CD4-positive, alpha-beta T cell treated with Interleukin-4 for 4 hours (primary cell): ENCODE data around the gene ELP2.
"Not testable (repeated sequence)": the region's sequence is repeated elsewhere in the genome, so short reads cannot be mapped to it uniquely, and the experiment has no call there.

Experiments
- DNase-seq: peaks from one replicate; pipeline ENCODE4 v3.0.0-alpha.2; 2020

Gene ELP2

DNA sequence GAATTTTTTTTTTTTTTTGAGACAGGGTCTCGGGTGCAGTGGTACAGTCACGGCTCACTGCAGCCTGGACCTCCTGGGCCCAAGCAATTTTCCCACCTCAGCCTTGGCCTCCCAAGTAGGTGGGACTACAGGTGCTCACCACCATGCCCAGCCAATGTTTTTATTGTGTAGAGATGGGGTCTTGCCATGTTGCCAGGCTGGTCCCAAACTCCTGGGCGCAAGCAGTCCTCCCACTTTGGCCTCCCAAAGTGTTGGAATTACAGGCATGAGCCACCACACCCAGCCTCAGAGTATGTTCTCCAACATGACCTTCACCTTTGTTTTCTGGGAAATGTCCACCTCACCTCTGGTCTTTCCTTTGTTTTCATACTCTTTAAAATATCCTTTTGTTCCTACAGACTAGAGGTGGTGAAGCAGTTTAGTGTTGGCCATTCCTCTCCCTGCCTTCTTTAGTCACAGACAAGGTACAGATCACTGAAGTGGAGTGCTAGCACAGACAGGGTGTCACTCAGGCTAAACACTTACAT lies 38.1 kb downstream of the ELP2 start:
- DNase-seq, result no peak

DNA sequence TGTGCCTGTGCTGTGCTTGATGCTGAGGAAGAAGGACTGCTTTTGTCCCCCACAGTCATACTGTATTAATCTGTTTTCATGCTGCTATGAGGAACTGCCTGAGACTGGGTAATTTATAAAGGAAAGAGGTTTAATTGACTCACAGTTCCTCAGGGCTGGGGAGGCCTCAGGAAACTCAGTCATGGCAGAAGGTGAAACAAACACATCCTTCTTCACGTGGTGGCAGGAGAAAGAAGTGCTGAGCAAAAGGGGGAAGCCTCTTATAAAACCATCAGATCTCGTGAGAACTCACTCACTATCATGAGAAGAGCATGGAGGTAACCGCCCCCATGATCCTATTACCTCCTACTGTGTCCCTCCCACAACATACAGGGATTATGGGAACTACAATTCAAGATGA lies 38.6 kb downstream of the ELP2 start:
- not testable (repeated sequence) for DNase-seq

DNA sequence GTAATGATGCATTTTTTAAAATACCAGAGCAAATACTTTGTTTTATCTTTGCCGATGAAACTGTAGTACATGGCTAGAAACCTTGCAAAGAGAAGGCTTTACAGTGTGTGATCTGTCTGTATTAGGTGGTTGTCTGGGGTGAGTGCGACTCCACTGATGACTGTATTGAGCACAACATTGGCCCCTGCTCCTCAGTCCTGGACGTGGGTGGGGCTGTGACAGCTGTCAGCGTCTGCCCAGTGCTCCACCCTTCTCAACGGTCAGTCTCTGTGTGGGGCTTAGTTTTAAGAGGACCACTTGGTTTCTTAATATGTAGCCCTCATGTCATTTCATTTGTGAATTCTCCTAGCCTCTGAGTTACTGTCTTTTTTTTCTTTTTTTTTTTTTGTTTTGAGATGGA lies 40.2 kb downstream of the ELP2 start:
- no peak for DNase-seq

DNA sequence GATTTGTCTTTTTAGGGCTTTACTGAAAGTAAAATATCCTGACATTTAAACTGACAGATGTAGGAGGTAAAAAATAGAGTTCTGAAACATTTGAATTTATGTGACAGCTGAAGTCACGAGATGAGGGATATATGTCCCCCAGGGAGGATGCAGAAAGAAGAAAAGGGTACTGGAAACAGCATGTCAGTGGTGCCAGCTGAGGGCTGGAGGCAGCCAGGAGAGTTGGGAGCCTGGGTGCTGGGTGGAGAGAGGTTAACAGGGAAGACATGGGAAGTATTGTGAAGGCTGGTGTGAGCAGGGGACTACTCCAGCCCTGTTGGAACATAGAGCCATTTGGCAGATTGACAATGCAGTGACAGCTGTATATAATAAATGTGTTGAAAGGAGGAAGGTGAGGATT lies 45.8 kb downstream of the ELP2 start:
- DNase-seq, result no peak

DNA sequence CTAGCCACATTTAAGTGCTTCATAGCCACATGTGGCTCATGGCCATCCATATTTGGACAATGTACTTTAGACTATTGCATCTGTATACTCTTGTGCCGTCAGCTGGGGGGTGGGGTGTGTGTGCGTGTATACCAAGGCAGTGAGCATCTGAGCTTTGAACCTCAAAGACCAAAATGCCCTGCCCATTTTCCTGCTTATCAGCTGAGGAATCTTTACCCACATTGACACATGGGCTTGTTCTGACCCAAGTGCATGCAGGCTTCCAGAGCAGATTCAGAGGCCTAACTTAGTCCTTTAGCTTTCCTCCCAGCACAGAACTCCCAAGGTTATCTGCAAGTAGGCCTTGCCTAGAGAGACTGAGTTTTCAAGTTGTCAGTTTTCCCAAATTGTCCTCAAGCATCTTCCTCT lies 46.5 kb downstream of the ELP2 start:
- DNase-seq, result no peak

DNA sequence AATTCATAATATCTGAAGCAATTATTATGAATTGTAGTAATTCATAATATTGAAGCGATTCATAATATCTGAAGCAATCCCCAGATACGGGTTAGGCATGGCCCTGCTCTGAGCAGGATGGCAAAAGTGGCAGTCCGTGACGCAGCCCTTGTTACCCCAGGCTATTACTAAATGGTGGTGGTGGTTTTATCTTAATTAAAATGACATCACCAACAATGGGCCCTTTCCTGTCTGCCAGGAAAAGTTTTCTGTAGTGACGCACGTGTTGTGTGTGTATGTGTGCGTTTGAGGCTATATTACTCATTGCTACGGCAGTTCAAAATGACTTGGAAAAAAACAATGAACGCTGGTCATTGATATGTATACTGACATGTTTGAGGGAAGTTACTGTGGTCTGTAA lies 47.0 kb downstream of the ELP2 start:
- no peak for DNase-seq

DNA sequence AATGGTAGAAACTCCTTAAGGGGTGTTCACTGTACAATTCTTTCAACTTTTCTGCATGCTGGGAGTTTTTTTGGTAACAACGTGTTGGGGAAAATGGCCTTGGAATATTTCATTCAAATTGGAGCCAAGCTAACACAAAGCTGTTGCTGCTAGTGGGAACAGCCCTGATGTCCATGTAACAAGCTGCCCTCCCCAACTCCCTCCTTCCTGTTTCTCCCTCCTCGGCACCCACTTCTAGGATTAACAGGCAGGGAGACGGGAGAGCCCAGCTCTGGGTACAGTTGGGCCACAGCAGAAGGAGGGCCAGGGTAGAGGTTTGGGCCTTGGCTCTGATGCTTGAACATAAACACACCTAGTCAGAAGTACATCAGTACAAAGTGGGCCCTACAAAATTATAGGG lies 48.2 kb downstream of the ELP2 start:
- no peak for DNase-seq

DNA sequence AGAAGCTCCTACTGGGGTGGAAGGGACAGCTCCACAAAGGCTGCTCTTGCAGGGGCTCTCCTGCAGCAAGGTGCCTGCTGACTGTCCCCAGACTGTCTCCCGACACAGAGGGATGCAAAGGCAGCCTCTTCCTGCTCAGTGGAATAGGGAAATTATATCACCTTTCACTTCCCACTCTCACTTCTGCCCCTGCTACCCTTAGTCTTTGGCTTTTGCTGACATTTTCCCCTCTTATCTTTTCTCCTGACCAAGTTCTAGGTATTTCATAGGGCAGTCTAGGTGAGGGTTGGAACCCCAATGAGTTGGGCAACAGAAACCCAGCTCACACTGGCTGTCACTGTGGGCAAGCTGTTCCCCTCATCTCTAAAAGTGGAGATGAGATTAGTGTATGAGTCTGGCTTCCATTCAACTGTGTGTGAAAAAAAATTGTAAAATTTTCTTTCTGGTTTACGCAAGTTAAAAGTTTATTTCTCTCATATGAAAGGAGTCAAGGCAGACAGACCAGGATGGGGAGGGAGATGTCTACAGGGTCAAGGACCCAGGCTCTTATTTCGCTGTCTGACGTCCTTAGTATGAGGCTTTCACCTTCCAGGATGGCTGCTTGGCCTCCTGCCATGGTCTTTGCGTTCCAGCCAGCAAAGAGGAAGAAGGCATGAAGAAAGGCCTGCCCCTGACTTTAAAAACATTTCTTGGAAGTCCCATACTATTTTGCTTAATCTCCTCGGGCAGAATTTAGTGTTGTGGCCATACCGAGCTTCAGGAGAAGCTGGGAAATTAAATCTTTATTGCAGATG lies 50.1 kb downstream of the ELP2 start:
- no peak for DNase-seq

DNA sequence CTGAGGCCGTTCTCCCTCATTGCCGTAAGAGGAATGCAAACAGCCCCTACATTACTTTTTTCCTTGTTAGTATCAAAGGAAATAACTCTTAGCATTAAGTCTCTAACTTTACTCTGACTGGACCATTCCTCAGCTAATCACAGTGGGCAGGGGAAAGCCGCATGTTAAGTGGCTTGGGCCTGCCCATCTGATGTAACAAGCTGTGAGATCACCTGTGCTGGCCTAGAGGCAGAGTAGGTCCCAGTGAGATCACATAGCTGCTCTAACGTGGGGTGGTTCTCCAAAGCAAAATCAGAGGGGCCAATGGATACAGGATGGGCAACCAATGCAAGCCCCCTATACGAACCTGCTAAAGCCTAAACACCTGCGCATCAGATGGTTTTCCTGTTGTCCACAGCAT lies 51.7 kb downstream of the ELP2 start:
- DNase-seq, result no peak

DNA sequence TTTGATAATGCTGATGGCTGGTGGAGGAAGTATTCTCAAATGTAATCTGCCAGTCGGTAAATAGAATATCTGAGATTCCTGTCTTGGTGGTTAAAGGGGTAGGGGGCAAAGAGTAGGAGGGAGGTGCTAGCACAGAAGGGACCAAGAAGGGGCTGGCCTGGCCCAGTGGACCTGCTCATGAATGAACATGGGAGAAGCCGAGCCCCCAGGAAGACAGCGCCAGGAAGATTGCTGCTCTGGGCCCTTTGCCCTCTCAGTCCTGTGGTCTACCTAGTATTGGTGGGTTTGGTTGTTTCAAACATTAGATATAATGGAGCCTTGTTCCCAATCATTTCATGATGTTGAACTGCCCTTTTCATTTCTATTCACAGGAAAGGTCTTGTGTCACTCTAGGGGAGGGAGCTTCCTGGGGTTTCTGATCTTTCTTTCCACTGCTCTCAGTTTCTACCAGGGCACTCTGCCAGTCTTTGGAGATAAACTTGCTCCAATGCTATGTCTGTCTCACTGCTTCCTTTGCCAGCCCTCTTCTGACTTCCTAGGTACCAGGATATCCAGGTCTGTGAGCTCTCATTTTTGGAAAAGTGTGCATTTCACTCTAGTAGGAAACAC lies 52.3 kb downstream of the ELP2 start:
- no peak for DNase-seq

DNA sequence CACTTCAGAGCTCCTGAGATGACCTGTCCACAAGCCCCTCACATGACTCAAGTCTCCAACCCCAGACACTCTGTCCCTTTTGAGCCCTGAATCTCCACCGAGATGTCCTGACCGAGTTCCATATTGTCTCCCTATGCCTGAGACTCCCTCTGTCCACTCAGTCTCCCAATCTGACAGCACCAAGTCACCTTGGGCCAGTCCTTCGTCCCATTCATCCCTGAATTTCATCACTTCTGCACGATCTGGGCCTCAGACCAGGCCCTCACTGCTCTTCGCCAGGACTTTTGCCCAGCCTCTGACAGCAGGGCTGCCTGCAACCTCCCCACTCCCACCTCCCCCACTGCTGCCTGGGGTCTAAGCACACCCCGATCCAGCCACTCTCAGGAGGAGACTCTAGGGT lies 53.3 kb downstream of the ELP2 start:
- DNase-seq, result no peak

DNA sequence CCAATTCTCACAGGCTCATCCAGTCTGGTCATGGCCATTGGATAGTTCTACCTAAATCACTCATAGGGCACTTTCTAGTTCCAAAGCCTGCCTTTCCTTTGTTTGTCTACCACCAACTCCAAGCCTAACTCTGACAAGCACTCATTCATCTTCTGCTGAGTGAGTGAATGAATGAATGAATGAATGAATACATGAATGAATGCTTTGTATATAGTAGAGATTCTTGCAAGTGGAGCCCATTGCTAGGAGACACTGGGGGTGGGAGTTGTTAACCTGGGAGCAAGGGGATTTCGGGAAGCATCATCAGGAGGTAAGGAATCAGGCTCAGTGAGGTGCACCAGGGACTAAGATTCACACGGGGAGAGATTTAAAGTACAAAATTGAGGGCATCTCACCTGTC lies 54.3 kb downstream of the ELP2 start:
- DNase-seq, result no peak

DNA sequence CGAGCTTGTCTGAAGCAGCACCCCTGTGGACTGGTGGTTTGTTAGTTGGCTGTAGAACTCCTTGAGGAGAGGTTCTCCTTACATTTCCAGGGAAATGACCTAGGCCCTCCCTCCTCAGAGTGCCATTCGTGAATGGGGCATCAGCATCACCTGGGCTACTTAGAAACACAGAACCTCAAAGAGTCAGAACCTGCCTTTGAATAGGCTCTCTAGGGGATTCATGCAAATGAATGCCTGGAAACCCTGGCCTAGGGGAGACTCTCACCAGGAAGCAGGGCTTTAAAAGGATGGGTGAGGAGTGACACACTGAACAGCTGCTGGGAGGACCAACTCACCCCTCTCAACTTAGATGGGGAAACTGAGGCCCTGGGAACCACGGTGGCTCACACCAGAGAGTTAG lies 55.5 kb downstream of the ELP2 start:
- no peak for DNase-seq

DNA sequence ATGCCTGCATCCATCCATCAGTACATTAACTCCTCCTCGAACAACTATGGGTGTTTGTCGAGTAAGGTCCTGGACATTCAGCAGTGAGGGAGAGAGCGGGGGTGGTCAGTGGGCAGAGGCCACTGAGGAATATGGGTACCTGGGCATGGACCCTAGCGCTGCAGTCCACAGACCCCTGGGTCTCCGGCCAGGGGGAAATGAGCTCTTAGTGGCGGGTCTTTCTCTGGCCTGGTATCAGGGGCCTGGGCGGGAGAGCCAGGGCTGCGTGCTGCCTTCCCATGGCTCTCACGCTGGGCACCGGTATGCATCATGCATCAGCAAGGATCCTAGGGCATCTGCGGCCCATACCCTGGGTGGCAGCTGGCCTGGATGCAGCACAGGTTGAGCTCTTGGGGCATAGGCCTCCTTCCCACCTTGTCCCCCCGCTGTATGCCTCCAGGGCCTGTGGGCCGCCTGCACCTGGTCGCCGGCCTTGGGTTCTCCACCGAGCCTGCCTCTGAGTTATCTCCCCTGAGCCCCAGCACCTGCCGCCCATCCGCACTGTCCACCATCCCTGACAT lies 56.3 kb downstream of the ELP2 start:
- no peak for DNase-seq

DNA sequence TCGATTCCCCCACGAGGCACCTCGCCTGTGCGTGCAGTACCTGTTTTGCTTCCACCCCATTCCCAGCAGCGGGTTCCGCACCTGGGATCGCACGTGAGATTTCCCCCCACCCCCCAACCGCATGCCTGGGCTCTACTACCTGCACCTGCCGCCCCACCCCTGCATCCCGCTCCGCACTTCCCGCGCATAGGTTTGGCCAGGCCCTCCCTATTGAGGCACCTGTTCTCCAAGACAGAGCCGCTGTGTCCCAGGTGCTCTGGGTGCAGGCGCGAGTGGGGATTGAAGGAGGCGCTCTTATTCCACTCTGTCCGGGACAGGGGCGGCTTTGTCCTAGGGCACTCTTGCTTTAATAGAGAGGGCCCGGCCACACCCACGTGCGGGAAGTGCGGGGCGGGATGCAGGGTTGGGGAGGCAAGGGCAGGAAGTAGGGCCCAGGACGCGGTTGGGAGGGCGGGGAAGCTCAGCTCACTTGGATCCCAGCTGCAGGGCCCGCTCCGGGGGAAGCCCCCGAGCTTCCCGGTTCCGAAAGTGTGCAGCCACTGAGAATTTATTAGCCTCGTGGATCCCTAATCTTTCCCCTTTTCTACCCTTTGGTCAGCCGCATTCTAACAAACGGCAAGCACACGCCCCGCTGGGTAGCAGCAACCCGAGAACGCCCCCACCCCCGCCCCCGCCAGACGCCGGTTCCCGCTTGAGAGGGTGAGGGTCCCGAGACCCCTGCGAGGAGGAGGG lies 56.9 kb downstream of the ELP2 start:
- no peak for DNase-seq

DNA sequence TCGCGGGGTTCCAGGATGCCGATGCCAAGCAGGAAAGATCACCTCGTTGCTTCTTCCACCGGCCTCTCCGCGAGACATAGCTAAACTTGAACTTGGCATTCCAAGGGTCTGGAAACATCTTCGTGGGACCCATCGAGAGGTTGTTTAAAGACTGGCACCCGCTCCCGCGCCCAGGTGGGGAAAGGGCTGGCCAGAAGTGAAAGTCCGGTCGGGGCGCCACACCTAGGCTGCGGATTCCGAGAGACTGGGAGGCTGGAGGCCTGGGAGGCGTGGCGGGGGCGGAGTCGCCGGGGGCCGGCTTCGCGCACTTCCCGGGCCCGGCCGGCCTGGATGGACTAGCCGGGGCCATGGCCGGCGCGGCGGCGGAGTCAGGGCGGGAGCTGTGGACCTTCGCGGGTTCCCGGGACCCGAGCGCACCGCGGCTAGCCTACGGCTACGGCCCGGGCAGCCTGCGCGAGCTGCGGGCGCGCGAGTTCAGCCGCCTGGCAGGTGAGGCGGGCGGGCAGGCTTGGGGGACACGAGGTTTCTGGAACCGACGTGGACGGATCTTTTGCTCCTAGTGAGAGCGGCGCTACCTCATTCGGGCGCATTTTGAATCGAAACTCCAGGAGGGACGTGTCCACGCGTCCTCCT lies 57.6 kb downstream of the ELP2 start, which contains the start of gene MOCOS:
Gene MOCOS, plus strand, starts transcription at position 305 of the 633 bp plus-strand sequence. Its CDS starts 43 bp downstream, at position 348.
- DNase-seq, result peak; percentile 17

DNA sequence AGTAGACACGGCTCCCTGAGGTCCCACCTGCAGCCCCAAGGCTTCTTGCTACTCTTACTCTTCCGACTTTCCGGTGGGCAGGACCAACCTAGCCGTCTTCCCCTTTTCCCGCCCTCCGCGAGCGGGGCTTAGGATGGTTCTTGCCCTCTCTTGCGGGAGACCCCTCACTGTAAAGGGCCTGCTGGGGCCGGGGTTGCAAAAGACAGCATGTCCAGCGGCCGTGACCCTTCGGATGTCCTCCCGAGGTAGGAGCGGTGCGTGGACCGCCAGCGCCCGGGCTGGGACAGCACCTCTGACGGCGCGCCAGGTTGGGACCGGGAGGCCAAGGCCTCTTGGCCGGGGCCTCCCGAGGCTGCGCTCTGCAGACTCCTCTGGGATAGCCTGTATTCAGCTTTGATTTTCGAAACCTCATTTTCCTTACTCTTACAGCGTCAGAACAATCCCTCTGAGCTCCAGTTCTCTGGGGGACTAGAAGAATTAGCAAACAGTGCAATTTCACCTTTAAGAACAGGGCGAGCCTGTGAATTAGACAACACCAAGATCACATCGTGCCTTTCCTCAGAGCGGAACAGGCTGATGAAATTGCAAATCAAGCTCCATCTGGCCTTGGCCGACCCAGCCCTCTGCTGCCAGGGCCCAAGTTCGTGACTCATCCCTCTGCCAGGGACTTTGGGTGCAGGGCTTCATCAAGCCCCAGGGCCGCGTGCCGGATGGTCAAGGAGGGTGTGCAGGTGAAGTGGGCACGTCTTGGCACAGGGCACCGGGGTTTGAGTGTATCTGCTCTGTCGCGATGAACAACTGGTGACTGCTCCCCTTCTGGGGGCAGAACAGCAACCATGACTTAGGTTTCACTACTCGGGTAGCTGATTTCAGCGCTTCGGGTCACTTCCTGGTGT lies 58.4 kb downstream of the ELP2 start:
- no peak for DNase-seq

DNA sequence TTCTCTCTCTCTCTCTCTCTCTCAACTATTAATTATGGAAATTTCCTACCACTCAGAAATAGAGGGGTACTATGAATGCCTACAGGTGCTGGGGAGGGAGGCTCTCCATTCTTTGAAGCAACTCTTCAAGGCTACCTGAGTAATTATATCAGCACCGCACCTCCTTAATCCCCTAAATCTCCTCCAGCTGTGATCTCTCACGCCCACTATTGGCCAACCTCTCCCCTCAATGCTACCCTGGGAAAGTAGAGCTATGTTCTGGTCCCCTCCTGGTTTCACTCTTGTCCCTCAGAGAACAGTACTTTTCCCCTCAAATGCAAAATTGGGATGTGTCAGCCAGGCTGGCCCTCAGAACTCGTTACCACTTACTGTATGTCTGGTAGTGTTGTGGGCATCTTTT lies 59.2 kb downstream of the ELP2 start:
- DNase-seq, result no peak

DNA sequence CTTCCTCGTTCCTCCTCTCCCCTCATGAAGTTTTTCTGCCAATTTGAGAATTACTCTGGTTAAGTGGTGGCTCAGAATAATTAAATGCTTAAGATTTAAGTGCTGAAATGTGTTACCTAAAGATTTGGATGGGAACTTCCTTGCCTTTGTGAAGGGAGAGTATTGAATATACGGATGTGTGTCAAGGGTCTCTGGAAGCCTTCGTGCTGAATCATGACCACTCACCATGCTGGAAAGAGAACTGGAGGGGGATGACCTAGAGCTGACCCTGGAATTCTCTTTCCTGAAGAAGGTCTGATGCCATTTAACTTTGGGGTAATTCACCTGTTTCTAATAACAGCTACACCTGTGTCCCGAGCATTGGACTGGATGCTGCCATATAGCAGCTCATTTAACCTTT lies 59.8 kb downstream of the ELP2 start:
- no peak for DNase-seq

DNA sequence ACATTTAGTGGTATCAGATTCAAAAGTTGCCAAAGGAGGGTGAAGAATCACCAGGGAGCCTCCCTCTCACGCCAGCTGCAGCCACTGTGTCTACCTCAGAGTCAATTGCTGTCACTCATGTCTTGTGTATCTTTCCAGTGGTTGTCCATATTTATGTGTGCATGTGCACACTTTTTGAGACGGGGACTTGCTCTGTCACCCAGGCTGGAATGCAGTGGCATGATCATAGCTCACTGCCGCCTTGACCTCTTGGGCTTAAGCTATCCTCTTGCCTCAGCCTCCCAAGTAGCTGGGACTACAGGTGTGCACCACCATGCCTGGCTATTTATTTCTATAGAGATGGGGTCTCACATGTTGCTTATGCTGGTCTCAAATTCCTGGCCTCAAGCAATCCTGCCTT lies 61.6 kb downstream of the ELP2 start:
- DNase-seq, result no peak

DNA sequence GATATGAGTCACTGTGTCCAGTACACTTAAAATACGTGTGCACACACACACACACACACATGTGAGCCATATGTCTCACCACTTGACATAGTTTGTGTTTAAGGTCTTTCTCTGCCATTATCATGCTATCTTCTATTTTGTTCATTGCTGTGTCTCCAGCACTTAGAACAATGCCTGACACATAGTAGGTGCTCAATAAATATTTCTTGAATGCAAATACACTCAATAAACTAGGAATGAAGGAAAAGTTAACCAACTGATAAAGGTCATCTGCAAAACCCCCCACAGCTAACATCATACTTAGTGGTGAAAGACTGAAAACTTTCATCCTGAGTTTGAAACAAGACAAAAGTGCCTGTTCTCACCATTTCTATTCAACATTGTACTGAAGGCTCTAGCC lies 62.0 kb downstream of the ELP2 start:
- no peak for DNase-seq
